HCT116 (cell line): Measurements from ENCODE around the gene BNC1.

Experiments
- EZH2 ChIP-seq: fragments of 200-600 bp; sonication (generic); IDR thresholded peaks from 2 replicates; pipeline ENCODE4 v1.6.1; 2017; ENCODE audit warnings: antibody characterized with exemption, mixed run types
- EZH2phosphoT487 ChIP-seq: fragments of 200-600 bp; IDR thresholded peaks from 2 replicates; pipeline ENCODE4 v1.6.1; 2018; ENCODE audit warnings: antibody characterized with exemption, borderline replicate concordance
- FOSL1 ChIP-seq: IDR thresholded peaks from 2 replicates; pipeline ENCODE4 v1.6.1; 2012; ENCODE audit warnings: low read depth
- JUND ChIP-seq: IDR thresholded peaks from 2 replicates; pipeline ENCODE4 v1.6.1; 2012
- POLR2A ChIP-seq: IDR thresholded peaks from 2 replicates; pipeline ENCODE4 v1.7.0; 2011; ENCODE audit warnings: borderline replicate concordance; ENCODE audit not compliant: insufficient read depth, insufficient read length; ENCODE audit errors: extremely low read depth
- POLR2AphosphoS5 ChIP-seq: IDR thresholded peaks from 2 replicates; pipeline ENCODE4 v1.6.1; 2011; ENCODE audit warnings: mild to moderate bottlenecking, low read depth, low read length, moderate library complexity
- SIN3A ChIP-seq: IDR thresholded peaks from 2 replicates; pipeline ENCODE4 v1.6.1; 2012; ENCODE audit warnings: low read depth
- ZNF274 ChIP-seq: fragments of 200-500 bp; sonication (Bioruptor generic); IDR thresholded peaks from 2 replicates; pipeline ENCODE4 v1.6.1; 2014; ENCODE audit warnings: mild to moderate bottlenecking, low read depth, low read length, inconsistent platforms
- TF ChIP-seq, protein P1 (sequence below), 3 experiments: fragments of 200-600 bp in 1 of 3; sonication (generic) in 1 of 3; IDR thresholded peaks in 2 of 3; conservative IDR thresholded peaks in 1 of 3; 2 replicates each; pipeline ENCODE4 v1.5.1; 2012 to 2017; ENCODE audit warnings: low read depth in 2 of 3, low read length in 2 of 3, antibody characterized with exemption in 1 of 3, borderline replicate concordance in 1 of 3, control low read depth in 1 of 3, mild to moderate bottlenecking in 1 of 3, mixed read lengths in 1 of 3, mixed run types in 1 of 3, moderate library complexity in 1 of 3; ENCODE audit not compliant: insufficient read depth in 1 of 3

- TF ChIP-seq, protein P1, sequence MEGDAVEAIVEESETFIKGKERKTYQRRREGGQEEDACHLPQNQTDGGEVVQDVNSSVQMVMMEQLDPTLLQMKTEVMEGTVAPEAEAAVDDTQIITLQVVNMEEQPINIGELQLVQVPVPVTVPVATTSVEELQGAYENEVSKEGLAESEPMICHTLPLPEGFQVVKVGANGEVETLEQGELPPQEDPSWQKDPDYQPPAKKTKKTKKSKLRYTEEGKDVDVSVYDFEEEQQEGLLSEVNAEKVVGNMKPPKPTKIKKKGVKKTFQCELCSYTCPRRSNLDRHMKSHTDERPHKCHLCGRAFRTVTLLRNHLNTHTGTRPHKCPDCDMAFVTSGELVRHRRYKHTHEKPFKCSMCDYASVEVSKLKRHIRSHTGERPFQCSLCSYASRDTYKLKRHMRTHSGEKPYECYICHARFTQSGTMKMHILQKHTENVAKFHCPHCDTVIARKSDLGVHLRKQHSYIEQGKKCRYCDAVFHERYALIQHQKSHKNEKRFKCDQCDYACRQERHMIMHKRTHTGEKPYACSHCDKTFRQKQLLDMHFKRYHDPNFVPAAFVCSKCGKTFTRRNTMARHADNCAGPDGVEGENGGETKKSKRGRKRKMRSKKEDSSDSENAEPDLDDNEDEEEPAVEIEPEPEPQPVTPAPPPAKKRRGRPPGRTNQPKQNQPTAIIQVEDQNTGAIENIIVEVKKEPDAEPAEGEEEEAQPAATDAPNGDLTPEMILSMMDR (IDR thresholded peaks at IDR 0.05 in 2 of 3, conservative IDR thresholded peaks at IDR 0.05 in 1 of 3; ENCODE audit: borderline replicate concordance in 1 of 3, insufficient read depth in 1 of 3, low read depth in 2 of 3, low read length in 2 of 3), result no peak
- TF ChIP-seq SIN3A (no peak), FOSL1 (no peak), POLR2A (no peak), JUND (no peak), EZH2phosphoT487 (no peak), POLR2AphosphoS5 (no peak), EZH2 (no peak), ZNF274 (no peak)
These were observed 15.0 kb upstream of the BNC1 start for GRCh38 chr15:83299462-83299861.
